Measurements from ENCODE around the gene IGFL3.
"Not testable (repeated sequence)": the region's sequence is repeated elsewhere in the genome, so short reads cannot be mapped to it uniquely, and the experiment has no call there.

The IGFL3 gene

DNA sequence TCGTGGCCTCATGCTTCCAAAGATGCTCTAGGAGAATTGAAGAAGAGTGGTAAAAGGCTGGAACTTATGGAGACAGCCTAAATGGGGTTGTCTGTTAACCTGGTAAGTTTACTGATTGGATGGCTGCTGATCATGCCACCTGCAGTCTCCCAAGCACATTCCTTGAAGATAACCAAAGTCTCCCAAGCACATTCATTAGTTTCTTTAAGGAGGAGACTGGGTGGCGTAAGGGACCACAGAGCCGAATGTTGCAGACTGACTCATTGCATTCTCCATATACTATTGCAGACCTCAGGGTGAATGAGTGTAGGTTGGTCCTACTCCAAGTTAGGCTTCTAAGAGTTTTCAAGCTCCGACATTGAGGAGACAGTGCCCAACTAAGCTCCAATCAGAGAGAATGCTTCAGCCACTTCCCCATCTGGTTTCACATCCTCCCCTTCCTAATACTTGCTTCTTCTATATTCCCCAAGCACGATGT lies at the start of gene IGFL3:
IGFL3 (minus strand) TSS at position 51 of the 478 bp plus-strand sequence; CDS start at position 12, 39 bp downstream.
- FAIRE-seq, result no peak

DNA sequence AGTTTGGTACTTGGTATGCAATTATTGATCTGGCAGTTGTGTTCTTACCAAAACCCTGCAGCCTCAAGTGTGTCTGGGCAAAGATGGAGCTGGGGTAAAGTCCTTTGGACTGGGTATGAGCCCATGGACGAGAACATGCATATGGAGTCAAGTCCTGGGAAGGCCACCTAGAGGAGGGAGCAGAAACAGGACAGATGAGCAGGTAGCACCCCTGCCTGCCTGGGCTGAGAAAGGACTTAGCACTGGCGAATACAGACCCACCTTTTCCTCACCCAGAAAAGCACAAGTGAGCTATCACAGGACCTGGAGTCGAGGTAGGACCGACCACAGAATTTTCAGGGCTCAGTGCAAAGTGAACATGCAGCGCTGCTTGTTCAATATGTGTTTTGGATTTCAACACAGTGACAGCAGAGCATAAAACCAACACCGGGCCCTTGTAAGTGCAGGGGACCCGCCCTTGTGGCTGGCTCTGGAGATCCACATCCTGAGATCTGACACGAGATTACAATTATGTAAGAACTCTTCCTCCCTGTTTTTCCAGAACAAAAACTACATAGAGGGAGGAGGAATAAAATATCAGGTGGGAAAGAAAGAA lies 49.5 kb upstream of the IGFL3 start:
- no peak for FAIRE-seq

DNA sequence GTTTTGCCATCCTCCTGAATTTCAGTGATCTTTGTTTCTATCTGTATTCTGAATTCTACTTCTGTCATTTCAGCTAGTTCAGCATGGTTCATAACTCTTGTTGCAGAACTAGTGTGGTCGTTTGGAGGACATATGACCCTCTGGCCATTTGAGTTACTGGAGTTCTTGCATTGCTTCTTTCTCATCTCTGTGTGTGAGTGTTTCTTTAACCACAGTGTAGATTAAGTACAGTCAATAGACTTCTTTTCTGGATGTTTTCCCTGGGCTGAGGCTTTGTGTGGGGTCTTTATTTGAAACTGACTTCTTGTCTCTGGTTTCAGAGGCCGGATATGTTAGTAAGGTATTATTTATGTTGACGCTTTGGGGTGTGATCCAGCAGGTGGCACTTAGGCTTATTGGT lies 38.2 kb upstream of the IGFL3 start:
- FAIRE-seq, result no peak

DNA sequence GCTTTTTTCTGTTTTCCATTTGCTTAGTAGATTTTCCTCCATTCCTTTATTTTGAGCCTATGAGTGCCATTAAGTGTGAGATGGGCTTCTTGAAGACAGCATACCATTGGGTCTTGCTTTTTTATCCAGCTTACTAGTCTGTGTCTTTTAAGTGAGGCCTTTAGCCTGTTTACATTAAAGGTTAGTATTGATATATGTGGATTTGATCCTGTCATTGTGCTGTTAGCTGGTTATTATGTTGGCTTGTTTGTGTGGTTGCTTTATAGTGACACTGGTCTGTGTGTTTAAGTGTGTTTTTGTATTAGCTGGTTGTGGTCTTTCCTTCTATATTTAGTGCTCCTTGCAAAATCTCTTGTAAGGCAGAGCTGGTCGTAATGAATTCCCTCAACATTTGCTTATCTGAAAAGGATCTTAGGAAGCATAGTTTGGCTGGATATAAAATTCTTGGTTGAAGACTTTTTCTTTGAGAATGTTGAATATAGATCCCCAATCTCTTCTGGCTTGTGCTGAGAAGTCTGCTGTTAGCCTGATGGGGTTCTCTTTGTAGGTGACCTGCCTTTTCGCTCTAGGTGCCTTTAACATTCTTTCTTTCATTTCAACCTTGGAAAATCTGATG lies 37.3 kb upstream of the IGFL3 start:
- FAIRE-seq, result not testable (repeated sequence)

DNA sequence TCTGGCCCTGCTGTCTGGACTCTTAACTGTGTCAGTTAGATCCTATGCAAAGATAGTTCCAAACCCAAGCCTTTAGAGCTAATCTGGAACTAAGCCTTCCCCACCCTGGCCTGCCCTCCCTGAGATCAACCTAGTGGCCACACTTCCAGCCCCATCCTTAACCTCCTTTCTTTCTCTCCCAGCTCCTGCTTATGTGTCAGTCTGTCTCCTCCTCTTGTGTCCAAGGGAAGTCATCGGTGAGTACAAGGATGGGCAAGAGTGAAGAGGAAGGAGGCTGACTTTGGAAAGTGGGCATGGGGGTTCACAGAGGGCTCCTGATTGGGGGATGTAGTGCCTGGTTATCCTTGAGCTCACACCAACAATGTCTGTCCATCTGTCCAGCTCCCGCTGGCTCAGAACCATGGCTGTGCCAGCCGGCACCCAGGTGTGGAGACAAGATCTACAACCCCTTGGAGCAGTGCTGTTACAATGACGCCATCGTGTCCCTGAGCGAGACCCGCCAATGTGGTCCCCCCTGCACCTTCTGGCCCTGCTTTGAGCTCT lies 35.8 kb upstream of the IGFL3 start:
- no peak for FAIRE-seq

DNA sequence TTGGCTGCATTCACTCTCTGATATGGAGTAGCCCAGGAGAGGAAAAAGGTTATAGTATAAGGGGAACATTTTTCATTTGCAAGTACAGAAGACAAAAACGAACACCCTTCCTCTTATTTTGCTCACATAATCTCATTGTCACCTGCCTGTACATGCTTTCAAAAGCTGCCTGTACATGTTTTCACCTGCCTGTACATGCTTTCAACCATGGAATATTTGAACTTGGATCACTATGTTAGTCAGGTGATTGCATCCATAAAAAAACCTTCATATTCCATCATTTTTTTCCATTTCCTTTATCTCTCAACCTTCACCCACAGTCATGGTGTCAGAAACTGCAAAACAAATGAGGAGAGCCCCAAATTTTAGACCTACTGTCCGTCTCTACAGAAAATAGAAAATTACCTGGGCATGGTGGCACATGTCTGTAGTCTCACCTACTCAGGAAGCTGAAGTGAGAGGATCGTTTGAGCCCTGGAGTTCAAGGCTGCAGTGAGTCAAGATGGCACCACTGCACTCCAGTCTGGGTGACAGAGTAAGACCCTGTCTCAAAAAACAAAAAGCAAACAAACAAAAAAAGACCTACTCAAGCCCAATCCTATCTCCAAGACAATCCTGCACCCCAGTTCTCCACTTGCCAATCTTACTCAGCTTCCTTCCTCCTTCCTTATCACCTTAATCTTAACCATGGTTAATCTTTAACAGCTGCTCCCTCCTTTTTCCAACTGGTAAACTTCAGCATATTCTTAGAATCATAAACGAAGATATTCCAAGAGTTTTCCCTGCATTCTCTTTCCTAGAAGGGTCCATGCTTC lies 35.1 kb upstream of the IGFL3 start:
- no peak for FAIRE-seq

DNA sequence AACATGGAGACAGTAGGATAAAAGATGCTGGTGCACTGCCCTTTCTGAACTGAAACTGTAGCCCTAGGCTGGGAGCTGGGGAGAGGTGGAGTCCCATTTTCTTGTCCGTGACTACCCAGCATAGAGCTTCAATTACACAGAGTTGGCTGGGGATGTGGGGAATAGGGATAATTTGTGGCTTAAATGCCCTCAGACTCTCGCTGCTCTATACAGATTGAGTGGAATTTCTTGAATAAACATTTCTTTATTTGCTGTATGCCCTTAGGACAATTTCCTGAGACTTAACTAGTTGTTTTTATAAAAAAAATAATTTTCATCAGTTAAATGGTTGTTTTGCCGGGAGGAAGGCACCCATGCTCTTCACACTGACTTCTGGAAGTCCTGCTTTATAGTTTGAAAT lies 30.7 kb upstream of the IGFL3 start:
- FAIRE-seq, result no peak

DNA sequence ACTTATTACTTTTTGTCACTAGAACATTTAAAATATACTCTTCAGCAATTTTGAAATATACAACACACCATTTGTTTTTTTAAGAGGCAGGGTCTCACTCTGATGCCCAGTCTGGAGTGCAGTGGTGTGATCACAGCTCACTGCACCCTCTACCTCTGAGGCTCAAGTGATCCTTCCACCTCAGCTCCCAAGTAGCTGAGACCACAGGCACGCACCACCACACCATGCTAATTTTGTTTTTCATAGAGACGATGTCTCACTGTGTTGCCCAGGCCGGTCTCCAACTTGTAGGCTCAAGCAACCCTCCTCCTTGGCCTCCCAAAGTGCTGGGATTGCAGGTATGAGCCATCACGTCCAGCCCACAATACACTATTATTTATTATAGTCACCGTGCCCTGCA lies 26.1 kb upstream of the IGFL3 start:
- no peak for FAIRE-seq

DNA sequence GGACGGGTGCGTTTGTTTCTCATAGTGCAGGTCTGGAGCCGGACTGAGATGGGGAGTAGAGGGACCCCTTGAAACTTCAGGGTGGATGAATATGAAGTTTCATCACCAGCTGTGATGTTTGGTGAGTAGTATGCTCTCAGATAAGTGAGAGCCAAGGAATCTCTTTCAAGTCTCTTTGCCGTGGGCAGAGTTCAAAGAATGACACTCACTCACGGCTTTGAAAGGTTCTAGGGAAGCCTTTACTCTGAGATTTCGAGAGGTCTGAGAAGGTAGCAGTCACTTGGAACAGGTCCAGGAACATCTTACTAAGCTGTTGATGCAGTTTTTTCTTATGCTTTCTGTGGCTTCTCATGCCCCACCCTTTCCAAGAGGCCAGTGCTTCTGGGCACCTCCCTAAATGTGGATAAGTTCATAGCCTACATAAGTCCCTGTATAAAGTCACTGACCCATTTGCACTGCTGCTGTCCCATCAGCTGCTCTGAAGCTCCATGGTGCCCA lies 23.4 kb upstream of the IGFL3 start, which contains the start of gene IGFL2:
IGFL2 (plus strand) TSS at position 448 of the 498 bp plus-strand sequence; CDS start at position 489, 41 bp downstream.
- FAIRE-seq, result no peak

DNA sequence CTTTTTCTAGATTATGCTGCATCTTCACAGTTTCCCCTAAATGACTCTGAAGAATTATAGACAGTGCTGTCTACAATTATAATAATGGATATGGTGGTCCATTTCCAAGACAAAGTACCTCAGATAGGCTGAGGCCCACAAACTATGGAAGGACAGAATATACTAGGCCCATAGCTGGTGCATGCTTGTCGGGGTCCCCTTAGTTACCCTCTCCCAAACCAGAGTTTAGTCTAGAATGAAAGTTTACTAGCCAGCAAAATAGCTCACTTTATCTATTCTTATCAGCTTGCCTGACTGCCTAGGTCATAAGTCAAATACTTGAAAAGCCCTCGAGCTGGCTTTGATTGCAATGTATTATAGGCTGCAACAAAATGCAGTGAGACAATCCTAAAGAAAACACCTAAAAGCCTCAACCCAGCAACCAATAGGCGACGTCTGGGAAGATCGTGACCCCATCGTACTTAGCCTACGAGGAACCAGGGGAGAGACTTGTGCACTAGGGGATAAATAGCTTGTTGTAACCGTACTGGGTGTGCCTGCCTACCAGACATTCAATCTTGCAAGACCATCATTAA lies 22.8 kb upstream of the IGFL3 start:
- no peak for FAIRE-seq

DNA sequence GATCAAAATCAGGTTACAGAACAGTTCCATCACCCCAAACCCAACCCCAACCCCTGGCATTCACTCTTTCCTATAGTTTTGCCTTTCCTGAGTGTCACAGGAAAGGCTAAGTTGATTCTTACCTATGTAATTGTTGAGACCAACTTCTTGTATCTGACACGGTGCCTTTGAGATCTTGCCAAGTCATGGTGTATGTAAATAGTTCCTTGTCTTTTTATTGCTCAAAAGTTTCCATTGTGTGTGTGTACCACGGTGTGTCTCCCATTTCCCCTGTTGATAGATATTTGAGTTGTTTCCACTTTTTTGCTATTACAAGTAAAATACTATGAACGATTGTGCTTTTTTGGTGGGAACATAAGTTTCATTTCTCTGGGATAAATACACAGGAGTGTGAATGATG lies 20.3 kb upstream of the IGFL3 start:
- FAIRE-seq, result no peak

DNA sequence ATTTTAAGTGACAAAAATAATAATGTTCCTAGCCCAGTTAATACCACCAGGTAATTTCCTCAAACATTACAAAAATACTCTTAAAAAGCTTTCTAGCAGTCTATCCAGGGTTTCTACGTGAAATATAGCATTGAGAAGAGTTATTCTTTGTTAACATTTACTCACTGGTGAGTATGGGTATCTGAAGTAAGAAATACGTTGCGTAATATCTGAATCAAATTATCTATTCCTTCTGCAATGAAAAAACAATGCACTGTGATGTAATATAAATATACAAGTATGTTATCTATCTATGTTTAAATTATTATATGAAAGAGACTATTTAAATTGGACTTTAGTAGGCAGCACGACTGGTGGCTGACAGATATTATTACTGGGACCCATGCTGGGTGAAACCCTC lies 17.8 kb upstream of the IGFL3 start:
- no peak for FAIRE-seq

DNA sequence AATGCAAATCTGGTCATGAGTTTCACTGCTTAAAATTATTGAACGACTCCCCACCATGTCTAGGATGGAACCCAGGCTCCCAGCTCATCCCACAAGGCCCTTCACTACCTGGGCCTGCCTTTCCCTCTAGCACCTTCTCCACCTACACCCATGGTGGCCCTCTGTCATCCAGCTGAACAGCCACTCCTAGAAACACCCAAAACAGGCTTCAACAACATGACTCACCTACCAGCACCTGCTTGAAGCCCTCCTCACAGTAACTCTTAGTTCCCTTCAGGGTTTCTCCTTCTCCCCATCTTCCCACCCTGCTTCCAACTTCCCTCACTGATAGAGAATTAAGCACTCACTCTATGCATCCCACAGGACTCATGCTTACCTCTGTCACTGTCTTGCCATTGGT lies 16.9 kb upstream of the IGFL3 start:
- FAIRE-seq, result no peak

DNA sequence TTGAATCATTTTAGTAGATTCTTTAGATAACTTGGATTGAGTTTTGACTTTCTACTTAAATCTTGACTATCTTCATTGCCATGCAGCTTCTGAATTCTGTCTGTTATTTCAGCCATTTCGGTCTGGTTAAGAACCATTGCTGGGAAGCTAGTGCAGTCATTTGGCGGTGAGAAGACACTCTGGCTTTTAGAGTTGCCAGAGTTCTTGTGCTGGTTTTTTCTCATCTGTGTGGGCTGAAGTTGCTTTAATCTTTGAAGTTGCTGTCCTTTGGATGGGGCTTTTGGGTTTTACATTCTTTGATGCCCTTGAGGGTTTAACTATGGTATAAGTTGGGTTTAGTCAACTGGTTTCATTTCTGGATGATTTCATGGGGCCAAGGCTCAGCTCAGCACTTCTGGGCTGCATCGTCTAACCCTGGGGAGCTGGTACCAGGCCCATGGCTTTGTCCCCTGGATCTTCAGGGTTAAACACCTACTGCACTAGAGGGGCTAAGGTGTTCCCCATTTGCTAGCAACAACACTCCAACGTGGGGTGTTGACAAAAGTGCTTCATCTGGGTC lies 13.5 kb upstream of the IGFL3 start:
- FAIRE-seq, result no peak

DNA sequence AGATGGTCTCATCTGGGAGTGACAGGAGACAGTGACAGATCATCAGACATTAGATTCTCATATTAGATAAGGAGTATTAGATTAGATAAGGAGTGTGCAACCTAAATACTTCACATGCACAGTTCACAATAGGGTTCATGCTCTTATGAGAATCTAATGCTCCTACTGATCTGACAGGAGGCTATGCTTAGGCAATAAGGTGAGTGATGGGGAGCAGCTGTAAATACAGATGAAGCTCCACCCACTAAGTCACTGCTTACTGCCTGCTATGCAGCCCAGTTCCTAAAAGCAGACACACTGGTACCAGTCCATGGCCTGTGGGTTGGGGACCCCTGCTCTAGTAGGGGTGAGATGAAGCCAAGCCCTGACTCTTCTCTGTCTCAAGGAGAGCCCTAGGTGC lies 10.0 kb upstream of the IGFL3 start:
- FAIRE-seq, result no peak

DNA sequence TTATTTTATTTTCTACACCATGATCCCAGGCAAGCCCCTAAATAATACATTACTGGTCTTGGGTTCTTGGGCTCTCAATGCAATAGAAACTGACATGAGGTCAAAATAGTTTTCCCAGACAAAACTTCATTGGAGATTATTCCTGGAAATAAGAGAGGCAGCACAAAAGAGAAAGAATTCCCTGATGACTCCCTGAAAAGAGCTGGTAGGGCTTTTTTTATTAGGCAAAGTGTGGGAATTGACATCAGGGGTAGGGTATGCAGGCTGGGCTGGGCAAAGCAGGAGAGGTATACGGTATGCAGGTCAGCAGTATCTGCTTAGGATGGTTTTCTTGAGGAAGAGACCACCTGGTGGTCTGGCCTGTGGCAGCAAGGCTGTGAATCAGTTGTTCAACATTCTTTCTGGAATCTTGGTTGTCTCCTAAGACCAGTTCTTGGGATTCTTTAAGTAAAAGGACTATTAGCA lies 9.3 kb upstream of the IGFL3 start:
- FAIRE-seq, result no peak

DNA sequence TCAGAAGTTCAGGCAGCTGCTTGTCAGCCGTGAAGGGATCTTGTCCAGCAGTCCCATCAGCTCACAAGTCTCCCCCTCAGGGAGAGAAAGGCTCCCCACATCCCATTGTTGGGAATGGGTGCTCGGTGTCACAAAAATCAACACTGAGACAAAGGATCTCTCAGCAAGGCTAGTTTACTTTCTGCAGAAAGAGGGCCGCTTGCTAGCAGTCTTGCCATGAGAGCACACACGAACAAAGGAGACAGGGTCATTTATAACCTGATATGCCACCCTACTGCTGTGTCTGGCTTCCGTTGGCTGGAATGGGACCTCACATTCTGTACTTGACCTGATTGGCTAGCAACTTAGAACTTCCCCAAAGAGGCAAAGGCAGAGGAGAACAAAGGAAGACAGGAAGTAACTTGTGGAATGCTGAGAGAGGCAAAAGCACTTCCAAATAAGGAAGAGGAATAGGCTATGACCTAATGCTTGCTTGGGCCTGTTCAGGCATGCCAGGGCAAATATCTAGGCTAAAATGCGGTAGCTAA lies 8.7 kb upstream of the IGFL3 start:
- no peak for FAIRE-seq

DNA sequence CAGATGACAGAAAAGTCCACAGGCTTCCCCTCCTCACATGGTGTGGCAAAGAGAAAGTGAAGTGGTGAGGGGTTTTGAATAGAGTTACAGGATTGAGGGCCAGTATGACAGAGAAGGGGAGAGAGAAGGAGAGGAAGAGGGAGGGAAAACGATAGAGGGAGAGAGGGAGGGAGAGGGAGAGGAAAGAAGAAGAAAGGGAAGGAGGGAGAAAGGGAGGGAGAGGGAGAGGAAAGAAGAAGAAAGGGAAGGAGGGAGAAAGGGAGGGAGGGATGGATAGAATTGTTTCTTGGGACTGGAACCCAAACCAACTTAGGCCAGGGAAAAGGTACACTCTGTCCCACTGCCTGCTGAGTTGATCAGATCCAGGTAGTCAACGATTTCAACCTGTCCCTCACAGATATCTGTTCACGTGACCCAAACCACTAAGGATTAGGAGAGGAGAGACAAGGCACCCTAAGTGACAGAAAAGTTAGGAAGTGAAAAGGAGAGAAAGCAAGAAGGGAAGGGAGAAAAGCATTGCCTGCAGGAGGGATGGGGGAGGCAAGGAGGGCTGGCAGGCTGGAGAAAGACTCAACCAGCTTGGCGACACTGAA lies 8.1 kb upstream of the IGFL3 start:
- FAIRE-seq, result no peak

DNA sequence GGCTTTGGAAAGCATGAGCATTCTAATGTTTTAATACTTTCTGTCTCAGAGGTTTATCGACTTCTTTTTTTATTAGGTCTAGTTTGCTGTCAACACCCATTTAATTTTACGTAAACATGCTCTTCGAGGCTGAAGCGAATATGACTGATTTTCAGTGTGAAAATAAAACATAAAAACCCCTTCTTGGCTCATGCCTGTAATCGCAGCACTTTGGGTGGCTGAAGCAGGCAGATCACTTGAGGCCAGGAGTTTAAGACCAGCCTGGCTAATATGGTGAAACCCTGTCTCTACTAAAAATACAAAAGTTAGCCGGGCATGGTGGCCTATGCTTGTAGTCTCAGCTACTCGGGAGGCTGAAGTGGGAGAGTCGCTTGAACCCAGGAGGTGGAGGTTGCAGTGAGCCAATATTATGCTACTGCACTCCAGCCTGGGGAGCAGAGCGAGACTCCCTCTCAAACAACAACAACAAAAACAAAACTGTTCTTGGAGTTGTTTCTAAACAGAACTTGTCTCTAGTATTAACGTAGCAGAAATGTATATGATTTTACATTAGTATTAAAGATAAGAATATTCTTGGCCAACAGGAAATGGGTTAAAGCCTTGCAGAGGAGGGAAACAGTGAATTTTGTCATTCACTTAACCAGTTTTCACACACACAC lies 7.1 kb upstream of the IGFL3 start:
- no peak for FAIRE-seq

DNA sequence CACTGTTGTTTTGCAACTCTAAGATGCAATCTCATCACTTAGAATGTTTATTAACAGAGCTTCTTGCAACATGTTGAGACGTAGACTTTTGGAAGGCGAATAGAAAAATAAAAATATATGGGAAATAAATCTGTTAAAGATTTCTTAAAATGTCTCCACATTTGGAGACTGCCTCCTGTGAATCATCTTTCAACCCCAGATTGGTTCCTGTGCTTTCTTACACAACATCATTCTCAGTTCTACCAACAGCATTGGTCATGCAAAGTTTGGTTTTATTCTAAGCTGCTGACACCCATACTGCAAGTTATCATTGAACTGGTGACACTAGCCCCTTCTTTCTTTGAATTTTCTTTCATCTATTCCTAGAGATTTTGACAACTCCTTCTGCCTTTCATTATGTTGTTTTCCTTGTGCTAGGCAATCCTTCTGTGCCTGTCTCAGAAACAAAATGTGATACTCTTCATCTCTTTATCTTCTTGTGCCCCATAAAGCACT lies 1.6 kb upstream of the IGFL3 start:
- FAIRE-seq, result no peak

DNA sequence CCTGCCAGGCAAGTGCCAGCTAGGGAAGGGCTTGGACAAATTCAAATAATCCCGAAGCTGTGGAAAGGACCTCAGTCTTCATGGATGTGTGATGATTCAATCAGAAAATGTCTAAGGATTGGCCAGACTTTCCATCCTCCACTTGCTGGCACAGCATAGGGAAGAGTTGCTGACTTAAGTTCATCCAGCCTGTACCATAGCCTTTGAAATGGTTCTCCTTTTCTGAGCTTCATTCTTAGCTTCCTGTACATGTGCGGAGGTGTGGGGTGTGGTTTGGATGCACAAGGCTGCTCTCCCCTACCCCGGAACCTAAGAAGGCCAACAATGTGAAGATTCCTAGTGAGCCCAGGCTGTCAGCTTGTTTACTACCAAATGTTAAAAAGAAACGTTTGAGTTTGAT lies 959 bp upstream of the IGFL3 start:
- no peak for FAIRE-seq
